ENCODE results near the gene ANLN.
"Not testable (repeated sequence)": the region's sequence is repeated elsewhere in the genome, so short reads cannot be mapped to it uniquely, and the experiment has no call there.

The ANLN gene

GRCh38 chr7:36466001-36466400 is 76.3 kb downstream of the ANLN start:
- DNase-seq (ENCODE audit: low read depth, low spot score) = not testable (repeated sequence)

DNA sequence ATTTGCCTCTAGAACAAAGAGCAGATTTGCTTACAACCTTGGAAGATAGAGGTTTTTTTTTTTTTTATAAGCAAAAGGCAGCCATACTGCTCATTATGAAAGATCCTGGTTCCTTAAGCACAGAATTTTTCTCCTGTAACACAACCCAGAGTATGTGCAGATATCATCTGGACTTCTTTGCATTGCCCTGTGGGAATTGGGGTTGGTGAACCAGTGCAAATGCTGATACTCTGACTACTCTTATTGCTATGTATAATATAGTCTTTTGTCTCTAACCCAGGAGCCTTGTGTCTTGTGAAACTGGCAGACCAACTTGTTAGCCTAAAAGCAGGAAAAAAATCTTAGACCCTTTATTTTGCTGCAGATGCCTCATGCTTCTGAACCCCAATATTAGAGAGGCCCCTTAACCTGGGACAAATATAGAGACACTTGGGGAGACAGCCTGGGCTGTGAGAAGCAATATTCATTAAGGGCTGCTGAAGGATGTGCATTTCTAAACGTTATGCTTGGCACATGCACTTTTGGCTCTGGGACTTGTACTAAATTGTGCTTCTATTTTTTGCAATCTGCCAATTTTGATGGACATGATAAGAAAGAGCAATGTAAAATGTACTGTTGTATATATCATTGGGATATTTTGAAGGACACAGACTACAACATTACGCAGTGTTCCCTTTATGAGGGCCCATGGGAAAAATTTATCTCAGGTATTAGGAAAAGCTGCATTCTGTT is 78.9 kb downstream of the ANLN start:
- DNase-seq (ENCODE audit: low read depth, low spot score) = no peak

DNA sequence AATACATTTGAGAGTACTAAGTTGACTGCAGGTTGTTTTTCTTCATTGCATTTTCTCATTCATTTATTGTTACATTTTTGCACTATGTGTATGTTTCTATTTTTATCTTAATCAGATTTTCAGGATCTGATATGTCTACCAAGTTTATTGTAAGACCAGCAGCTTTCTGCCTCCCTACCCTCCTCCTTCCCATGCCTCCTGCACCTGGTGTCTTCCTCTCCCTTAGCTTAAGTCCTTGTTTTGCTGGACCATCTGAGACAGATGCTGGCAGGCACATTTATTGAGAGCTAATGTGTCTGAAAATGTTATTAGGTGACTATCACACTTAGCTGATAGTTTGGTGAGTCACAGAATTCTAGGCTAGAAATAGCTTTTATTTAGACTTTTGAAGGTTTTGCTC is 79.6 kb downstream of the ANLN start:
- DNase-seq (ENCODE audit: low read depth, low spot score) = no peak

- DNase-seq (ENCODE audit: low read depth, low spot score) = no peak
Observed at GRCh38 chr7:36472141-36472729, 82.6 kb downstream of the ANLN start.

- DNase-seq (ENCODE audit: low read depth, low spot score) = no peak
Observed at GRCh38 chr7:36473454-36474282, 84.0 kb downstream of the ANLN start.

DNA sequence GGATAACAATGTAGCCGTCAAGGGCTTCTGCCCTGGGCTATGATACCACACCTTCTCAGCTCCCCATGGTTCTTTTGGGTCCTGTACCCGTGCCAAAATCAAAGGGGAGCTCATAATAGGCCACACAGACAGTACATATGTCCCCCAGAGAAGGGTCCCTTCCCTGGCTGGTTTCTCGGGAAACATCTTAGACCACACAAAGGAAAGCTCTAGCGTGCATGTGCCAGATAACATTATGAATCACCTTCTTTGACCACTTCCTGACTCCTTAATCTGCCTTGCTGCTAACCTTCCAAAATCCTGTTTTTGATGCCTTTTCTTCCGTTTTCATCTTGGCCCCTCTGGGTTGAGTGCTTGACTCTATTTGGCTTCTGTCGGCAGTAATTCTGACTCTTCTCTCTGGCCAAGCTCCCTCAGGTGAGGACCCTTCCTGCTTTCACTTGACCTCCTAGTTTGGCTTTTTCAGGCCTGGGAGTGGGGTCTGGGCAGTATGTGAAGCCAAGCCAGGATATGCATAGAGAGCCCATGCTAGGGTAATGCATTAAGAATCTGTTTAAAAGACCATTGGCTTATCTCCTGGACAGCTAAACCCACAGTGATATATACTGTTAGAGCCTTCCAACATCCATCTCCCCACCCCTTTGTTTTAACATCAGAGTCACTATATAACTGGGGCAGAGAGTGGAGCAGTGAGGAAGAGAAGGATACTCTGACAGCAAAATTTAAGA is 84.8 kb downstream of the ANLN start:
- no peak for DNase-seq (ENCODE audit: low read depth, low spot score)

DNA sequence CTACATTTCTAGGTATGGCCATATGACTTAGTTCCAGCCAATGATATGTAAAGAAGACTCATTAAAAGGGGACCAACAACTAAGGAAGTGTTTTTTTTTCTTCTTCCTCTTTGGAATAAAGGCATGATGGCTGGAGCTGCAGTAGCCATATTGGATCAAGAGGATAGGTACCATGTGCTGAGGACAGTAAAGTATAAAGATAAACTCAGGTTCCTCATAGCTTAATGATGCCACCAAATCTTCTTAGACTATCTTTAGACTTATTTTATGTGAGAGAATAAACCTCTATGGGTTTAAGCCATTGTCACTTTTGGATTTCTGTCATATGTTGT is 85.3 kb downstream of the ANLN start:
- no peak for DNase-seq (ENCODE audit: low read depth, low spot score)

GRCh38 chr7:36475381-36475780 is 85.7 kb downstream of the ANLN start:
- no peak for DNase-seq (ENCODE audit: low read depth, low spot score)

DNA sequence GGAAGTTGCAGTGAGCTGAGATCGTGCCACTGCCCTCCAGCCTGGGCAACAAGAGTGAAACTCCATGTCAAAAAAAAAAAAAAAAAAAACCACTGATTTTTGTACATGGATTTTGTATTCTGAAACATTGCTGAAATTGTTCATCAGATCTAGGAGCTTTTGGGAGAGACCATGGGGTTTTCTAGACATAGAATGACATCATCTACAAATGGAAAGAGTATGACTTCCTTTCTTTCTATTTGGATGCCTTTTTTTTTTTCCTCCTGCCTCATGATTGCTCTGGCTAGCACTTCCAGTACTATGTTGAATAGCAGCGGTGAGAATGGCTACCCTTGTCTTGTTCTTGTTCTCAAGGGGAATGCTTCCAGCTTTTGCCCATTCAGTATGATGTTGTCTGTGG is 89.1 kb downstream of the ANLN start:
- DNase-seq (ENCODE audit: low read depth, low spot score) = no peak

GRCh38 chr7:36483853-36484252 is 94.2 kb downstream of the ANLN start:
- not testable (repeated sequence) for DNase-seq (ENCODE audit: low read depth, low spot score)

DNA sequence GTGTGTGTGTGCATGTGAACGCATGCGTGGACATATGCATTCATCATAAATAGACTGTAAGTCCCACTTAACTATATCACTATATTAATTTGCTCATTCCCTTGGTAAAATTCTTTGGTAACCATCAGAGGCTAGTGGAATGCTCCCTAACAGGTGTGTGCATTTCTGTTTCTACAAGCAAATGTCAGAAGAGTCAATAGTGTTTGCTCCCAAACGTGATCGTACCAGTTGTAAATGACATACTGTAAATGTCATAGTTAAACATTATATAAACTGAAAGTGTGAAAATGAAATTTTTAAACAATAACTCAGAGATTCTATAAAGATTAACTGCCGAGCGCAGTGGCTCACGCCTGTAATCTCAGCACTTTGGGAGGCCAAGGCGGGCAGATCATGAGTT is 94.6 kb downstream of the ANLN start:
- no peak for DNase-seq (ENCODE audit: low read depth, low spot score)

DNA sequence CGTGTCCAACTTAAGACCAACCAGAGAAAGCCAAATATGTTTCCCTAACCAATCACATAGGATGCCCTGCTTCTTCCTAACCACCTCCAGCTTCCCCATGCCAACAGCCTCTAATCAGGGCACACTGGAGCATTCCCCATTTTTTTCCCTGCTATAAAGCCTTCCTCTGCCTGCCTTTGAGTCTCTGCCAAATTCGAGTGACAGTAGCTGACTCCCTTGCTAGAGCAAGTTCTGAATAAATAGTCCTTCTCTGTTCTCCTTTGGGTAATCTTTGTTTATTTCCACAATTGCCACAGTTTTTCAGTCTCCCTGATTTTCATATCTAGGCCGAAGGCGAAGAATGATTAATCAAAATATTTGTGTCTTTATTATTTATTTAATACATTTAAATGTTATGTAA is 96.7 kb downstream of the ANLN start:
- DNase-seq (ENCODE audit: low read depth, low spot score) = no peak

- peak; percentile 31 for DNase-seq (ENCODE audit: low read depth, low spot score)
Observed at GRCh38 chr7:36487756-36488336, 98.2 kb downstream of the ANLN start.

- DNase-seq (ENCODE audit: low read depth, low spot score) = not testable (repeated sequence)
Observed at GRCh38 chr7:36488672-36489071, 99.0 kb downstream of the ANLN start.

DNA sequence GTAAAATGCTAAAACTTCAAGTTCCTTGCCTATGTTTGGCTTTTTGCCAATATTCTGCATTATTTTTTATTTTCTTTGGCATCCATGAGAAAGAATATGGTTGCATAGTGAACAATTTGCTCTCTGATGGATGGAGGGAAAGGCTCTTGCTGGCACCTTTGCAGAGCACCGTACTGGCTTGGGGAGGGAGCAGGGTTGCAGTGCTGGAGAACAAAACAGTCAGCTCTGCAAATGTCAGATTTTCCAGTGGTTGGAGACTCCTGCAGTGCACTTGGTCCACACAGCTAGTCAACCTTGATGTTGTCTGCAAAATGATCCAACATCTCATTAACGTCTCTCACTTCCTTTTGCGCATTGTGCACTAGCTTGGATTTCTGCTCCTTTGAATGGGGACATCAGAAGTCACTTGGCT is 100.8 kb downstream of the ANLN start:
- DNase-seq (ENCODE audit: low read depth, low spot score) = no peak

DNA sequence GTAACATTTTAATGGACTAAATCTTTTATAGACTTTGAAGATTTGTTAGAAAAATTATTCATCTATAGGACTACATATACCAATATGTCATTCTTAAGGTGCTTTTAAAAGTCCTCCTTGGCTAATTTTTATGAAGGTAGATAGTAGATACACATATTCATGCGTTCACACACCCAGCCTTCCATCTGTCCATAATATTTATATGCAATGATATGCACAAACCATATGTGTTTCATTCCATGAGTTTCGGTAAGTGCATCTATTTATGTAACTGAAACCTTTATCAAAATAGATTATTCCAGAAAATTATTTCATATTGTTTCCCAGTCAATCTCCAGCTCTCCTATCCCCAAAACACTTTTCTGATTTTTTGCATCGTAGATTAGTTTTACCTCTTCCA is 101.7 kb downstream of the ANLN start:
- DNase-seq (ENCODE audit: low read depth, low spot score) = no peak

DNA sequence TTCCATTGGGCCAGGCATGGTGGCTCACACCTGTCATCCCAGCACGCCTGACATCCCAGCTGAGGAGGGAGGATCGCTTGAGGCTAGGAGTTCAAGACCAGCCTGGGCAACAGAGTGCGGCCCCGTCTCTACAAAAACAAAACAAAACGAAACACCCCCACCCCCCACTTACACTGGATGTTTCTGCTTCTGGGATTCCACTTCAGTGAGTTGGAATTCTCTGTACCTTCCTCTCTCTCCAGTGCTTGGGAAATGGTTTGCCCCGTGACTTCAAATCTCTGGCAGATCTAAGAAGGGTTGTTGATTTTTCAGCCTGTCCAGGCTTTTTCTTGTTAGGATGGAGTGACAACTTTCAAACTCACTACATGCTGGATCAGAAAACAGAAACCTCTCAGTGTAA is 106.9 kb downstream of the ANLN start:
- no peak for DNase-seq (ENCODE audit: low read depth, low spot score)

GRCh38 chr7:36497176-36497575 is 107.5 kb downstream of the ANLN start:
- not testable (repeated sequence) for DNase-seq (ENCODE audit: low read depth, low spot score)

GRCh38 chr7:36497775-36498174 is 108.1 kb downstream of the ANLN start:
- no peak for DNase-seq (ENCODE audit: low read depth, low spot score)

Measured in brain pericyte (primary cell).